Caco-2 (cell line): Measurements from ENCODE around the gene NCCRP1. TPM values are rescaled to one million over a fixed set of nuclear protein-coding genes. Genes with fewer than 3 reads are reported as not detected.

ENCODE experiments used
- BruUV-seq: library from RNA; stranded (reverse); fragments of 400-500 nt; replicated peaks from 2 replicates; lab custom pipeline; 2021; lab: Mats Ljungman, UMichigan
- CTCF ChIA-PET: fragments of 300-600 bp; sonication (Branson Sonifier 250); formaldehyde crosslinking; loops from one replicate; lab custom pipeline; 2022; ENCODE audit warnings: antibody characterized with exemption; lab: Charles Lee
- POLR2A ChIA-PET: fragments of 300-600 bp; sonication (Branson Sonifier 250); formaldehyde crosslinking; loops from one replicate; lab custom pipeline; 2022; ENCODE audit warnings: antibody characterized with exemption; lab: Charles Lee
- DNase-seq, 2 experiments: peaks; one replicate each; pipeline versions ENCODE4 v3.0.0 to v3.0.0-alpha.2; 2020 to 2022
- H3K27me3 ChIP-seq: replicated peaks from 2 replicates; pipeline ENCODE4 v1.6.0; 2011; ENCODE audit warnings: low read length; ENCODE audit not compliant: control insufficient read depth, insufficient read depth
- H3K36me3 ChIP-seq: 2 replicates; pipeline ENCODE4 v1.5.1; 2011; ENCODE audit warnings: low read length; ENCODE audit not compliant: control insufficient read depth, insufficient read depth
- H3K4me1 ChIP-seq: fragments of 250-450 bp; sonication (Bioruptor Pico); 2 replicates; pipeline ENCODE4 v1.5.1; 2020; ENCODE audit warnings: mild to moderate bottlenecking
- H3K4me3 ChIP-seq: 2 replicates; pipeline ENCODE4 v1.5.1; 2011; ENCODE audit warnings: low read depth, mild to moderate bottlenecking, control low read depth, low read length
- H3K9me3 ChIP-seq: fragments of 250-450 bp; sonication (Bioruptor Pico); 2 replicates; pipeline ENCODE4 v1.5.1; 2020; ENCODE audit warnings: mild to moderate bottlenecking, moderate library complexity
- H3K27ac Mint-ChIP-seq: one replicate; pipeline ENCODE4 v1.8.0; 2022; ENCODE audit warnings: mixed read lengths; ENCODE audit not compliant: unreplicated experiment
- H3K27me3 Mint-ChIP-seq: one replicate; pipeline ENCODE4 v1.8.0; 2022; ENCODE audit warnings: mixed read lengths; ENCODE audit not compliant: insufficient read depth, unreplicated experiment
- H3K36me3 Mint-ChIP-seq: one replicate; pipeline ENCODE4 v1.8.0; 2022; ENCODE audit warnings: mild to moderate bottlenecking, mixed read lengths; ENCODE audit not compliant: insufficient read depth, unreplicated experiment
- H3K4me1 Mint-ChIP-seq: one replicate; pipeline ENCODE4 v1.8.0; 2022; ENCODE audit warnings: low read depth, mixed read lengths; ENCODE audit not compliant: unreplicated experiment
- H3K4me3 Mint-ChIP-seq: one replicate; pipeline ENCODE4 v1.8.0; 2022; ENCODE audit warnings: mild to moderate bottlenecking, moderate library complexity, mixed read lengths; ENCODE audit not compliant: unreplicated experiment
- H3K9me3 Mint-ChIP-seq: one replicate; pipeline ENCODE4 v1.8.0; 2022; ENCODE audit warnings: mixed read lengths; ENCODE audit not compliant: unreplicated experiment
- intact Hi-C: fragments of 100-400 bp; cut with micrococcal nuclease; formaldehyde crosslinking; loops from one replicate; pipeline ENCODE4 v1.10.0; 2022; ENCODE audit not compliant: unreplicated experiment
- total RNA-seq: library from RNA; stranded (reverse); gene quantifications from 2 replicates; pipeline ENCODE4 v1.2.3, GENCODE V29; 2022
- TF ChIP-seq, protein P1 (sequence below), 2 experiments: fragments of 200-600 bp in 1 of 2; IDR thresholded peaks; 1 replicate in 1 of 2; 2 replicates in 1 of 2; pipeline versions ENCODE4 v1.5.1 to v1.8.0; 2011 to 2022; ENCODE audit warnings: antibody characterized with exemption in 1 of 2, control low read depth in 1 of 2, inconsistent platforms in 1 of 2, low read depth in 1 of 2, low read length in 1 of 2, mild to moderate bottlenecking in 1 of 2, moderate library complexity in 1 of 2; ENCODE audit not compliant: insufficient read depth in 1 of 2, severe bottlenecking in 1 of 2, unreplicated experiment in 1 of 2

NCCRP1 gene
- total RNA-seq, 1 experiment from 2014 or later, result 0.39 TPM

DNA sequence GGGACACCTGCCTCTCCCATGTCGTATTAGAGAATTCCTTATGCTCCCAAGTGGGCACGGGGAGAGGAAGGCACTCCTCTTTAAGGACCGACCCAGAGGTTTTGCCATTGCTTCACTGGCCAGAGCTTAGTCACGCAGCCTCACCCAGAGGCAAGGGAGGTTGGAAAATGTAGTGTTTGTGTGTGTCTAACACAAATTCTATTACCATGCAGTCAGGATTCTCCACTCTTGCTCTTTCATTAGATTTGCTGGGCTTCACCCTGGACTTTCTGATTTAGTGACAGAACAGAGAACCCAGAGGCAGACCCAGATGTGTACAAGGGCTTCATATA lies 14.6 kb upstream of the NCCRP1 start:
- peaks cover 3% of the 10 kb centered on the region; the same call in 1 of the 2 replicates for H3K4me1 ChIP-seq
- H3K9me3 ChIP-seq, result no peaks in the 10 kb centered on the region; the same call in 1 of the 2 replicates
- H3K27me3 Mint-ChIP-seq, result no peaks in the 10 kb centered on the region
- POLR2A ChIA-PET, result no interaction called here
- H3K27ac Mint-ChIP-seq, result no peak overlapping the region
- no peak for DNase-seq
- H3K4me1 Mint-ChIP-seq, result peaks cover 15% of the 10 kb centered on the region
- intact Hi-C loops, result no loop called here
- peaks cover 75% of the 10 kb centered on the region for H3K36me3 Mint-ChIP-seq
- no peak overlapping the region for H3K4me3 Mint-ChIP-seq
- peaks cover 5% of the 10 kb centered on the region; the same call in 1 of the 2 replicates for H3K36me3 ChIP-seq
- H3K27me3 ChIP-seq, result no peaks in the 10 kb centered on the region
- peaks cover 5% of the 10 kb centered on the region for H3K9me3 Mint-ChIP-seq
- BruUV-seq, result no TSS peak
- TF ChIP-seq, protein P1, sequence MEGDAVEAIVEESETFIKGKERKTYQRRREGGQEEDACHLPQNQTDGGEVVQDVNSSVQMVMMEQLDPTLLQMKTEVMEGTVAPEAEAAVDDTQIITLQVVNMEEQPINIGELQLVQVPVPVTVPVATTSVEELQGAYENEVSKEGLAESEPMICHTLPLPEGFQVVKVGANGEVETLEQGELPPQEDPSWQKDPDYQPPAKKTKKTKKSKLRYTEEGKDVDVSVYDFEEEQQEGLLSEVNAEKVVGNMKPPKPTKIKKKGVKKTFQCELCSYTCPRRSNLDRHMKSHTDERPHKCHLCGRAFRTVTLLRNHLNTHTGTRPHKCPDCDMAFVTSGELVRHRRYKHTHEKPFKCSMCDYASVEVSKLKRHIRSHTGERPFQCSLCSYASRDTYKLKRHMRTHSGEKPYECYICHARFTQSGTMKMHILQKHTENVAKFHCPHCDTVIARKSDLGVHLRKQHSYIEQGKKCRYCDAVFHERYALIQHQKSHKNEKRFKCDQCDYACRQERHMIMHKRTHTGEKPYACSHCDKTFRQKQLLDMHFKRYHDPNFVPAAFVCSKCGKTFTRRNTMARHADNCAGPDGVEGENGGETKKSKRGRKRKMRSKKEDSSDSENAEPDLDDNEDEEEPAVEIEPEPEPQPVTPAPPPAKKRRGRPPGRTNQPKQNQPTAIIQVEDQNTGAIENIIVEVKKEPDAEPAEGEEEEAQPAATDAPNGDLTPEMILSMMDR (IDR thresholded peaks at IDR 0.05; ENCODE audit: insufficient read depth in 1 of 2, low read depth in 1 of 2, low read length in 1 of 2, severe bottlenecking in 1 of 2, unreplicated experiment in 1 of 2), result no peak
- H3K4me3 ChIP-seq, result no peak overlapping the region
- CTCF ChIA-PET, result interaction anchor here (0.7 kb wide), 1 partner anchor 87 kb away, joined by 3 read pairs; no protein-coding TSS in a partner anchor

DNA sequence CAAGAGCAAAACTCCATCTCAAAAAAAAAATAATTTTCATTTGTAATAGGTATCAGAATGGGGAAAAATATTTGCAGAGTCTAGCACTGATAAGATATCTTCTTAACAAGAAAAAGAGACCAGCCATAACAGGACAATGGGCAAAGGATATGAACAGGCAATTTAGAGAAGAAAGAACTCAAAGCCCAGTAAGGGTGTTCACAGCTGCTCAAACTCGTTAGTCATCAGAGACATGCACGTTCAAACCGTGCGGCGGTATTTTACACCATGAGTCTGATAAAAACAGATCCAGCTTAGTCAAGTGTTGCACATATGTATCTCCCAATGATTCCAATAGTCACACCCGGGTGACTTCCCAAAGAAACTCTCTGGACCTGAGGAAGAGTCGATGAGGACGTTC lies 13.7 kb upstream of the NCCRP1 start:
- Mint-ChIP-seq H3K9me3 (peaks cover 10% of the 10 kb centered on the region), H3K36me3 (peaks cover 76% of the 10 kb centered on the region), H3K27me3 (no peaks in the 10 kb centered on the region), H3K4me3 (no peak overlapping the region), H3K27ac (peak overlapping the region; percentile 55), H3K4me1 (peaks cover 19% of the 10 kb centered on the region)
- Histone ChIP-seq H3K36me3 (peaks cover 5% of the 10 kb centered on the region; the same call in 1 of the 2 replicates), H3K9me3 (no peaks in the 10 kb centered on the region; the same call in 1 of the 2 replicates), H3K4me1 (peaks cover 8% of the 10 kb centered on the region; the same call in 1 of the 2 replicates), H3K4me3 (no peak overlapping the region), H3K27me3 (no peaks in the 10 kb centered on the region)
- CTCF ChIA-PET, result no interaction called here
- no peak for DNase-seq
- TSS peak; percentile 9 for BruUV-seq
- intact Hi-C loops, result no loop called here
- POLR2A ChIA-PET, result interaction anchor here (0.8 kb wide), 1 partner anchor 159 kb away, joined by 3 read pairs; no protein-coding TSS in a partner anchor
- TF ChIP-seq, protein P1 (IDR thresholded peaks at IDR 0.05; ENCODE audit: insufficient read depth in 1 of 2, low read depth in 1 of 2, low read length in 1 of 2, severe bottlenecking in 1 of 2, unreplicated experiment in 1 of 2), result no peak

DNA sequence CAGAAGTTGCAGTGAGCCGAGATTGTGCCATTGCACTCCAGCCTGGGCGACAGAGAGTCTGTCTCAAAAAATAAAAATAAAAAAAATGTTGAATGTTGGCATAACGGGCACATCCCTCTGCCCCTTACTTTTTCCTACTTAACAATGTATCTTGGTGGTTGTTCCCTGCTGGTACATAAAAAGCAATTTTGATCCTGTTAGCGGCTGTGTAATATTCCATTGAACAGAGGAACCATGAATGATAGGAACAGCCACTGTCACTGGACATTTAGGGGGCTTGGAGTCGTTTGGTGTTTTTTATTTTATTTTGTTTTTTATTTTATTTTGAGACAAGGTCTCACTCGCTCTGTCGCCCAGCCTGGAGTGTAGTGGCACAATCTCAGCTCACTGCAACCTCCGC lies 10.4 kb upstream of the NCCRP1 start:
- intact Hi-C loops, result no loop called here
- TF ChIP-seq, protein P1 (IDR thresholded peaks at IDR 0.05; ENCODE audit: insufficient read depth in 1 of 2, low read depth in 1 of 2, low read length in 1 of 2, severe bottlenecking in 1 of 2, unreplicated experiment in 1 of 2), result no peak
- no TSS peak for BruUV-seq
- Histone ChIP-seq H3K4me1 (peaks cover 8% of the 10 kb centered on the region; the same call in 1 of the 2 replicates), H3K4me3 (no peak overlapping the region), H3K27me3 (no peaks in the 10 kb centered on the region), H3K9me3 (no peaks in the 10 kb centered on the region; the same call in 1 of the 2 replicates), H3K36me3 (peaks cover 4% of the 10 kb centered on the region; the same call in 1 of the 2 replicates)
- no peak overlapping the region for H3K4me3 Mint-ChIP-seq
- H3K9me3 Mint-ChIP-seq, result peaks cover 10% of the 10 kb centered on the region
- POLR2A ChIA-PET, result no interaction called here
- no peaks in the 10 kb centered on the region for H3K27me3 Mint-ChIP-seq
- no peak for DNase-seq
- peaks cover 54% of the 10 kb centered on the region for H3K36me3 Mint-ChIP-seq
- H3K27ac Mint-ChIP-seq, result no peak overlapping the region
- CTCF ChIA-PET, result interaction anchor here (0.6 to 2.1 kb wide), 3 partner anchors 43 to 64 kb away, joined by 3 to 8 read pairs (median 4); no protein-coding TSS in a partner anchor
- H3K4me1 Mint-ChIP-seq, result peaks cover 27% of the 10 kb centered on the region
